HepG2 (cell line): ENCODE data around the gene JADE2. TPM values are rescaled to one million over a fixed set of nuclear protein-coding genes. Genes with fewer than 3 reads are reported as not detected.

Experiments used
- HNF4G ChIP-seq, 2 experiments: sonication (generic) in 1 of 2; formaldehyde crosslinking in 1 of 2; IDR thresholded peaks; 2 replicates each; pipeline versions ENCODE4 v1.4.0 to v1.6.1; 2011 to 2020; ENCODE audit warnings: borderline replicate concordance in 2 of 2, low read depth in 2 of 2, mild to moderate bottlenecking in 2 of 2, low read length in 1 of 2, missing genetic modification reagents in 1 of 2, moderate library complexity in 1 of 2
- MAF1 ChIP-seq: sonication (generic); formaldehyde crosslinking; IDR thresholded peaks from 2 replicates; pipeline ENCODE4 v1.5.0; 2020; ENCODE audit warnings: missing genetic modification reagents, borderline replicate concordance
- TAF15 ChIP-seq: fragments of 200-400 bp; formaldehyde crosslinking; IDR thresholded peaks from one replicate; pipeline ENCODE4 v1.6.1; 2018; ENCODE audit warnings: mild to moderate bottlenecking, low read depth, low read length; ENCODE audit not compliant: poor library complexity, severe bottlenecking
- ZFAT ChIP-seq: sonication (generic); formaldehyde crosslinking; conservative IDR thresholded peaks from 2 replicates; pipeline ENCODE4 v1.8.1; 2023; ENCODE audit warnings: missing genetic modification reagents, inconsistent platforms
- polyA plus RNA-seq, 8 experiments: library from polyadenylated mRNA; depleted of rRNA in 3 of 8; stranded (reverse) in 7 of 8; unstranded in 1 of 8; fragments of >200 nt; fragmentation: Illumina TruSeq in 4 of 8; extraction: Trizol in 4 of 8; gene quantifications; 2 replicates each; pipeline versions ENCODE4 v1.2.1 to v1.2.3, GENCODE V29; 2011 to 2016; ENCODE audit warnings: low read depth in 4 of 8, missing spikeins in 1 of 8, mixed read lengths in 1 of 8; ENCODE audit not compliant: insufficient read depth in 1 of 8
- total RNA-seq, 5 experiments: library from RNA; depleted of rRNA; stranded (reverse); fragments of >200 nt; fragmentation: Illumina TruSeq; extraction: Trizol; gene quantifications; 2 replicates each; pipeline ENCODE4 v1.2.3, GENCODE V29; 2016; ENCODE audit warnings: low read depth in 1 of 5
- TF ChIP-seq, protein P1 (sequence below), 2 experiments: fragments of 450-650 bp in 1 of 2; sonication (generic) in 1 of 2; formaldehyde crosslinking in 1 of 2; IDR thresholded peaks; 2 replicates each; pipeline versions ENCODE4 v1.6.1 to v1.8.0; 2016 to 2022; ENCODE audit warnings: antibody characterized with exemption in 1 of 2, mild to moderate bottlenecking in 1 of 2, missing genetic modification reagents in 1 of 2
- TF ChIP-seq, protein P2 (sequence below): sonication (generic); formaldehyde crosslinking; IDR thresholded peaks from 2 replicates; pipeline ENCODE4 v1.4.0; 2020; ENCODE audit warnings: mild to moderate bottlenecking, missing genetic modification reagents, borderline replicate concordance

The JADE2 gene
- total and polyA plus RNA-seq, 2 of the 13 experiments (the other 11 are each of a cell fraction or from before 2014, with no cell fraction given) = 7.5 to 15.1 TPM

DNA sequence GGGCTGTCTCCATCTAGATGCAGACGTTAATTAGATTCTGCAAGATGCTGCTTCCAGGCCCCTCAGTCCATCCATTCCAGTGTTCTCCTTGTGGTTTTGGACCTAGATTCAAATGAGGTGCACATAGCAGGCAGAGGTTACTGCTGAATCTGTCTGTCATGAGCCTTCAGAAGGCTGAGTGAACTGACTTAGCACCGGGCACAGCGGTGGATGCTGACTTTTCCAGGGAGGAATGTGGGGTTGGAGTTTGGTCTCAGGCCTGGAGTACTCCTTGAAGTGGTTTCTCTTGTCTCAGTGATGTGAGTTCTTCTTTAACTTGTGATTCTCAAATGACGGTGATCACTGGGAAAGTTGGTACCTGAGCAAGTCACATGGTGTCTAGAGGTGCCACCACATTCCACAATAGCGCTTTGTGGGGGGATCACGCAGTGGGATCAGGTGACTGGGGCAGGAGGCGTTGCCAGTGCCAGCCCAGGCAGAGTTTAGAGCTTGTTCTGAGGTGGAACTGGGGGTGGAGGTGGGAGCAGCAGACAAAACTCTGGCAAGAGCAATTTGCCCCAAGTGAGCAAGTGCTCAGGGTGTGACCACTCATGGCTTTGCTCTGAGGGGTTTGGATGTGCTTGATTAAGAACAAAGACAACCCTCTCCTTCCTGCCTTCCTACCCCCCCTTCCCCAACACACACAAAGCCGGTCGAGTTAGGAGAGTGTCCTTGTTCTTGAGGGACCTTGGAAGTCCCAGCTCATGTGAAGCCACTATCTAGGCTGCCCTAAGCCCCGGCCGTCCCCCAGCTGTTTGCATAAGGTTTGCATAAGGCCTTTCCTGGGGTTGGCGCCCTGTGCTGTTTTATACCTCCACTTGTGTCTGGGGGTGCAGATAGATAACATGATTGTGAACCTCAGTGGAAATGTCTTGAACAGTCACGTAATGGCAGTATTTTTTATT is 25.1 kb downstream of the JADE2 start (continued):
- TF ChIP-seq, protein P1, sequence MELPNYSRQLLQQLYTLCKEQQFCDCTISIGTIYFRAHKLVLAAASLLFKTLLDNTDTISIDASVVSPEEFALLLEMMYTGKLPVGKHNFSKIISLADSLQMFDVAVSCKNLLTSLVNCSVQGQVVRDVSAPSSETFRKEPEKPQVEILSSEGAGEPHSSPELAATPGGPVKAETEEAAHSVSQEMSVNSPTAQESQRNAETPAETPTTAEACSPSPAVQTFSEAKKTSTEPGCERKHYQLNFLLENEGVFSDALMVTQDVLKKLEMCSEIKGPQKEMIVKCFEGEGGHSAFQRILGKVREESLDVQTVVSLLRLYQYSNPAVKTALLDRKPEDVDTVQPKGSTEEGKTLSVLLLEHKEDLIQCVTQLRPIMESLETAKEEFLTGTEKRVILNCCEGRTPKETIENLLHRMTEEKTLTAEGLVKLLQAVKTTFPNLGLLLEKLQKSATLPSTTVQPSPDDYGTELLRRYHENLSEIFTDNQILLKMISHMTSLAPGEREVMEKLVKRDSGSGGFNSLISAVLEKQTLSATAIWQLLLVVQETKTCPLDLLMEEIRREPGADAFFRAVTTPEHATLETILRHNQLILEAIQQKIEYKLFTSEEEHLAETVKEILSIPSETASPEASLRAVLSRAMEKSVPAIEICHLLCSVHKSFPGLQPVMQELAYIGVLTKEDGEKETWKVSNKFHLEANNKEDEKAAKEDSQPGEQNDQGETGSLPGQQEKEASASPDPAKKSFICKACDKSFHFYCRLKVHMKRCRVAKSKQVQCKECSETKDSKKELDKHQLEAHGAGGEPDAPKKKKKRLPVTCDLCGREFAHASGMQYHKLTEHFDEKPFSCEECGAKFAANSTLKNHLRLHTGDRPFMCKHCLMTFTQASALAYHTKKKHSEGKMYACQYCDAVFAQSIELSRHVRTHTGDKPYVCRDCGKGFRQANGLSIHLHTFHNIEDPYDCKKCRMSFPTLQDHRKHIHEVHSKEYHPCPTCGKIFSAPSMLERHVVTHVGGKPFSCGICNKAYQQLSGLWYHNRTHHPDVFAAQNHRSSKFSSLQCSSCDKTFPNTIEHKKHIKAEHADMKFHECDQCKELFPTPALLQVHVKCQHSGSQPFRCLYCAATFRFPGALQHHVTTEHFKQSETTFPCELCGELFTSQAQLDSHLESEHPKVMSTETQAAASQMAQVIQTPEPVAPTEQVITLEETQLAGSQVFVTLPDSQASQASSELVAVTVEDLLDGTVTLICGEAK (IDR thresholded peaks at IDR 0.05) = no peak
- TF ChIP-seq, protein P1 (CRISPR knock-in tag; IDR thresholded peaks at IDR 0.05) = no peak
- TF ChIP-seq HNF4G (IDR thresholded peaks at IDR 0.05; ENCODE audit: borderline replicate concordance, low read depth, low read length) (no peak), HNF4G (CRISPR knock-in tag; IDR thresholded peaks at IDR 0.05; ENCODE audit: borderline replicate concordance, low read depth) (no peak), MAF1 (CRISPR knock-in tag) (no peak), TAF15 (no peak), ZFAT (CRISPR knock-in tag) (no peak)
- TF ChIP-seq, protein P2, sequence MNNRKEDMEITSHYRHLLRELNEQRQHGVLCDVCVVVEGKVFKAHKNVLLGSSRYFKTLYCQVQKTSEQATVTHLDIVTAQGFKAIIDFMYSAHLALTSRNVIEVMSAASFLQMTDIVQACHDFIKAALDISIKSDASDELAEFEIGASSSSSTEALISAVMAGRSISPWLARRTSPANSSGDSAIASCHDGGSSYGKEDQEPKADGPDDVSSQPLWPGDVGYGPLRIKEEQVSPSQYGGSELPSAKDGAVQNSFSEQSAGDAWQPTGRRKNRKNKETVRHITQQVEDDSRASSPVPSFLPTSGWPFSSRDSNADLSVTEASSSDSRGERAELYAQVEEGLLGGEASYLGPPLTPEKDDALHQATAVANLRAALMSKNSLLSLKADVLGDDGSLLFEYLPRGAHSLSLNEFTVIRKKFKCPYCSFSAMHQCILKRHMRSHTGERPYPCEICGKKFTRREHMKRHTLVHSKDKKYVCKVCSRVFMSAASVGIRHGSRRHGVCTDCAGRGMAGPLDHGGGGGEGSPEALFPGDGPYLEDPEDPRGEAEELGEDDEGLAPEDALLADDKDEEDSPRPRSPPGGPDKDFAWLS (CRISPR knock-in tag) = no peak
